HG03558 (cell line): ENCODE data around the gene DNAJC2.

ENCODE experiments used
- ATAC-seq: cut with Tn5 transposase; IDR thresholded peaks from one replicate; pipeline ENCODE4 v1.9.1; 2021; ENCODE audit warnings: moderate number of reproducible peaks; ENCODE audit not compliant: unreplicated experiment; ENCODE audit errors: extremely low read depth

The DNAJC2 gene, protein sequence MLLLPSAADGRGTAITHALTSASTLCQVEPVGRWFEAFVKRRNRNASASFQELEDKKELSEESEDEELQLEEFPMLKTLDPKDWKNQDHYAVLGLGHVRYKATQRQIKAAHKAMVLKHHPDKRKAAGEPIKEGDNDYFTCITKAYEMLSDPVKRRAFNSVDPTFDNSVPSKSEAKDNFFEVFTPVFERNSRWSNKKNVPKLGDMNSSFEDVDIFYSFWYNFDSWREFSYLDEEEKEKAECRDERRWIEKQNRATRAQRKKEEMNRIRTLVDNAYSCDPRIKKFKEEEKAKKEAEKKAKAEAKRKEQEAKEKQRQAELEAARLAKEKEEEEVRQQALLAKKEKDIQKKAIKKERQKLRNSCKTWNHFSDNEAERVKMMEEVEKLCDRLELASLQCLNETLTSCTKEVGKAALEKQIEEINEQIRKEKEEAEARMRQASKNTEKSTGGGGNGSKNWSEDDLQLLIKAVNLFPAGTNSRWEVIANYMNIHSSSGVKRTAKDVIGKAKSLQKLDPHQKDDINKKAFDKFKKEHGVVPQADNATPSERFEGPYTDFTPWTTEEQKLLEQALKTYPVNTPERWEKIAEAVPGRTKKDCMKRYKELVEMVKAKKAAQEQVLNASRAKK

DNA sequence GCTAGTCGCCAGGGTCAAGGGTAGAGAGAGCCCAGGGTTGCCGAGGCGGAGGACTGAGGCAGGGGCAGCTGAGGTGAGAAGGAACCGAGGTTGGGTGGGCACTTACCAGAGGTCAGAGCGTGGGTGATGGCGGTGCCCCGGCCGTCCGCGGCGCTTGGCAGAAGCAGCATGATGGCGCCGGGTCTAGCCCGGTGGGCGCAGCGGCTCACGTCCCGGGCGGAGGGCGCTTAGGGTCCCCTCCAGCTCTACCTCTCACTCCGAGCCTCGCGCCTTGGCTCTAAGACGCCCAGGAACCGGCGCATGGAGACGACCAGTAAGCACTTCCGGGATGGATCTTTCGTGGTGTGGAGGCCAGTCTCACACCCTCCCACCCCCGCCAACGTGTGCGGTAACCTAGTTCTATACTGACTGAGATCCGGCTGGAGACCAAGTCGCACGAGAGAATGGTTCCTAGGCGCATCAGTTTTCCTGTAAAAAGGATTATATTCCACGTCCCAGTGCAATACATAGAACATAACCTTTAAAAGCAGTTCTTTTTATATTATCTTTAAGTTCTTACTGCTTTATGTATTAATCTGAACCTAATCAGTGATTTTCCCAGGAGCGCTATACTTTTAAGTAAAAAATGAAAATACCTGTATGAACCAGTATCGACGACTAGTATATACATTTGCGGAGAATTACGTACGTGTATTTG, at the start of gene DNAJC2:
TSS of gene DNAJC2 (minus strand) at position 315 of the 697 bp plus-strand sequence. CDS start at position 170, 145 bp downstream.
- ATAC-seq, result peak; percentile 56

DNA sequence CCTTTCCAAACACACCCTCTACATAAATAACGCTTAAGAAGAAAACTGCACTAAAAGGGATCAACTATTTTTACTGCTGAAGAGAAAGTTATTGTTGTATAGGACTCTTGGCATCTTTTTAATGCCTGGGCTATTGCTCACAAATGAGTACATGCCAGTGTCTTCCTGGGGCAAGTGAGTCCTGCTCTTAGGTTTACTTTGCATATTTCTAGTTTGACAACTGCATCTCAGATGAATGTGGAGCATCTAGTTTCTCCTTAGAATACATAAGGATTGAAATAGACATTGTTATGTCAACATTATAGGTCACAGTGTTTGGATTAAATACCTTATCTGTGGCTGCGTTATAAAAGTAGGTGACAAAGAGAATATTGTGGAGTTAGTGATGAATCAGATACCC, 47.4 kb upstream of the DNAJC2 start:
- no peak for ATAC-seq

DNA sequence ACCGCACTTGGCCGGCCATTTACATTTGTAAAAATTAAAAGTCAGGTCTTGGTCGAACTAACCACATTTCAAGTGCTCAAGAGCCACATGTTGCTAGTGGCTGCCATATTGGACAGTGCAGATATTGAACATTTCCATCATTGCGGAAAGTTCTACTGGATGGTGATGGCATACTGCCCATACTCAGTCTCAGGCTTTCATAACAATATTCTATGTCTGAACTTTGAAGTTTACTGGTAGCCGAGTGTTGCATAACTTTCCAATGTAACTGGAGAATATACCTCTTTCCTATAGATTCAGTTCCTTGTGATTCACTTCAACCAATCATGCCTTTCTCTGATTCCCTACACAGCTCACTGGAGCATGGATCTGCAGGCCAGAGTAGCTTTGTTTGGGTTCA, 46.6 kb upstream of the DNAJC2 start:
- ATAC-seq, result no peak

DNA sequence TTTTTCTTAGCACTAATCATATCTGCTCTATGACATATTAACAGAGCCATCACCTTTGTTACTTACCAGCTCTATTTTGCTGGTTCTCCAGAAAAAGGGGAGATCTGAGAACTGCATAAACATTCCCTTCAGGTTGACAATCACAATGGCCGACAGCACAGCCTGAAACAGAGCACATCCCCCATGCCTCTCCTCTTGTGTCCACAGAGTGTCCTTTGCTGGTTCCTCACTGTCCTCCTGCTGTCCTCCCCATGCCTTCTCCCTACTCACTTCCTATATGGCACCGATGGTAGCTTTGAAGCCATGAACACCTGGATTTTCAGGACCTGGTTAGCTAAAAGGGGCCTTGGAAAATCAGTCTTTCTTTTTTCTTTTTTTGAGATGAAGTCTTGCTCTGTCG, 44.7 kb upstream of the DNAJC2 start:
- no peak for ATAC-seq

DNA sequence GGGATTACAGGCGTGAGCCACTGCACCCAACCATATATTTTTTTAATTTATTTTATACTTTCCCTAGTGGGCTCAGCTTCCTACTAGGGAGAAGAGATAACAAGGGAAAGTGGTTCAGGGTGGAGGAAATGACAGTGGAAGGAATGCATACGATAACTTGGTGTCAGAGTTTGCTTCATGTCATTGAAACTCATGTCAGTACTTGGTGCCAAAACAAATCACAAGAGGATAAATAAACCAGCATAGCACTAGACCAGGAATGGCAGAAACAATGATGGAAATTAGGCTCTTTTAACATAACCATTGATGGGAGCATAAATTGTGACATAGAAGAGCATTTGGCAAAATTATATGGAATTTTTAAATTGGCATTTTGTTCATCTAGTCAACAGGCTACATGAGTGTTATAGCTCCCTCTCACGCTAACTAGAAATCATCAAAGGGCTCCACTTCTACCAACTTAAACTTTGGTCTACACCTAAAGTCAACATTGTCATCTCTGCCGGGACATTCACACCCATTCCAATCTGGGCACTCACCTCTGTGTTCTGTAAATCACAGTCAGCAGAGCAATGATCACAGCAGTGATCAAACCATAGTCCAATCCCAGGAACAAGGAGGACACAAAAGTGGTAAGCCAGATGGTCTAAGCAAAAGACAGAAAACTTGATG, 44.0 kb upstream of the DNAJC2 start:
- no peak for ATAC-seq

DNA sequence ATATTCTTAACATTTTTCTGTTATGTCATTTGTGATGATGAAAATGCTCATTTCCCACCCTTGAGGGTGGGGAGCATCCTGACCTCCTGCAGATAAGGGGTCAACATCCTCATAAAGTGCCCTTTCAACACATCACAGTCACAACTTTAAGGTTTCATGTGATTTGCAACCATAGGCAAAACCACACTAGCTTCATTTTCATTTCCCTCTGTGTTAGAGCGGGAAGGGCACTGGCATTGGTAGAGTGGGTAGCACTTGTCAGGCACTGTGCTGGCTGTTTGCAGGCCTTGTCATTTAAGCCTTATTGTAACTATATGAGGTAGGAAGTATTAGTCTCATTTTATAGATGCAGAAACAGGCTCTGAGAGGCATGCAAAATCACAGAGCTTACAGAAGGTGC, 42.7 kb upstream of the DNAJC2 start:
- ATAC-seq, result no peak

DNA sequence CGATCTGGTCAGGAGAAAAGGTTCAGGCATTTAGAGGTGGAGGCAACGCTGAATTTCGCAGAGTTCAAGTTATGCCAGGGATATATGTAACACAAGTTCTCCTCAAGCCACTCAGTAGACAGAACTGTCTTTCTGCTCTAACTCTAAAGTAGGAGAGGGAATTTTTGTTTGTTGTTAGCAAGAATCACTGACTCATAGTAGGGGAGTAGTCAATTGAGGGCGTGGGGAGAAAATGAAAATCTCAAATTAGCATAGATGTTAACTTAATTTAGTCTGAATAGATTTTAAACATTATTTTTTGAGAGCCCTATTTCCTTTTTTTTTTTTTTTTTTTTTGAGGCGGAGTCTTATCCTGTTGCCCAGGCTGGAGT, 37.5 kb upstream of the DNAJC2 start:
- no peak for ATAC-seq

DNA sequence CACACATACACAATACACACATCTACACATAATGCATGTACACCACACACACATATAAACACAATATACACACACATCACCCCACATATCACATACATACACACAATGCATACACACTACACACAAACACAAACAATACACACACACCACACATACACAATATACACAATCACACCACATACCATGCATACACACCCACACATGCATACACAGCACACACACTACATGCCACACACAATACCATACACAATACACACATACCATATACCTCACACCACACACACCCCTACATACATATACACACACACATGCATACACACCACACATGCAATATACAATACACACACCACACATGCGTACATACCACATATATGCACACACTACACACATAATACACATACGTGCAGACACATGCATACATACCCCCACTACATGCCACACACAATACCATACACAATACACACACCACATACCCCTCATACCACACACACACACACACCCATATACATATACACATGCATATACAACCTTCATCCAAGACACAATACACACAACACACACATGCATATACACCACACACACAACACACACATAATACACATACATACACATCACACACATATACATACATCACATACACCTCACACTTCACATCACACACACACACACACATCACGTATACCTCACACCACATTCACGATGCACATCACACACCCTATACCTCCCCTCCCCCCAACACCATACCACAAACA, 36.9 kb upstream of the DNAJC2 start:
- ATAC-seq, result no peak

DNA sequence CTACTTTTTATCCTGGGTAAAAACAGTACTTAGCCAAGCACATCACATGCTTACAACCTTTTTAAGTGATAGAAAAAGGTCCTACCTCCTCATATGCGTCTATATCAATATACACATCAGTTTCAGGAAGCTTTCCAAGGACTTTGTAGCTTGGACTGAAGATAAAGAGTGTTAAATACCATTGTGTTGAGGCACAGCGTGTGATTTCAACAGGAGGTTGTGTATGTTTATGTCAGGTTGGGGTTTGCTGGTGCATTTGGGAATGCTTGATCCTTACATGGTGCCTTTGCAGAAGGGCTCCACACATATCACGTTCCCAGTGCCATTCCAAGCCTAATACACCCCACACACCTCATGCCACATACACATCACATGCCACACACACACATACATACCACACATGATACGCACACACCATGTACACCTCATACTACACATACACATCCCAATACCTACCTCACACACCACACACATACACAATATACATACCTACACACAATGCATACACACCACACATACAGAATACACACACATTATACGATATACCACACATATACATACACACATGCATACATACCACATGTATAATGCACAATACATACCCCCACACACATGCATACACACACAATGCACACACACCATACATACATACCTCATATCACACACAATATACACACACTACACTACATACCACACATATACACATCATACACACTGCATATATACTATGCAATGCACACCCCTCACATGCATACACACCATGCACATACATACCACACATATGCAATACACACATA, 36.0 kb upstream of the DNAJC2 start:
- no peak for ATAC-seq

DNA sequence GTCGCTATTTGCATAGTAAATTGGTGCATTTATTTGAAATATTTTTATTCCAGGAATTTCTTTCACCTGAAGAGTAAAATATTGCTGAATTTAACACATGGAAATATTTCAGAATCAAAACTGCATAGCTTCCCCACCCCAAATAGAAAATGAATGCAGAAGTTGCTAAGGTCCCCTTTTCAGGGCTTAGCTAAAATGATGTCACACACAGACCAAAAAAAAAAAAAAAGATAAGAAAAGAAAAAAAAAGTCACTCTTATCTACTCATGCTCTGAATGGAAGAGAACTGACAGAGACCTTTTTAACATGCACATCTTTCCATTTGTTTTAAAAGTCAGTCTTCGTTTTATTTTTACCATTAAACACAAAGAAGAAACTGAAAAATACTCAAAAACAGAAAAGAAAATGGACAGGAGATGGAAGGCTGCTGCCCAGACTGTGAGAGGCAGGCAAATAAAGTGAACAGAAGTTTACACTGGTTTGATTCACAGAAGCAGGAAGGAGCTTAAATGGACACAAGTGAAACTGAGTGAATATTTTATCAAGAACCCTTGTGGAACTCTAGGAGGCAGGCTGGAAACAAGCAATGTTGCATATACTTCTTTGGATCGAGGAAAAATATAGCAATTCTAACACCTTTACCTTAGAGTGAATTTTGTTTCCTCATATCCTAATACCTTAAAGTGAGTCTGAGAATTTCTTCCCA, 34.9 kb upstream of the DNAJC2 start:
- ATAC-seq, result no peak

DNA sequence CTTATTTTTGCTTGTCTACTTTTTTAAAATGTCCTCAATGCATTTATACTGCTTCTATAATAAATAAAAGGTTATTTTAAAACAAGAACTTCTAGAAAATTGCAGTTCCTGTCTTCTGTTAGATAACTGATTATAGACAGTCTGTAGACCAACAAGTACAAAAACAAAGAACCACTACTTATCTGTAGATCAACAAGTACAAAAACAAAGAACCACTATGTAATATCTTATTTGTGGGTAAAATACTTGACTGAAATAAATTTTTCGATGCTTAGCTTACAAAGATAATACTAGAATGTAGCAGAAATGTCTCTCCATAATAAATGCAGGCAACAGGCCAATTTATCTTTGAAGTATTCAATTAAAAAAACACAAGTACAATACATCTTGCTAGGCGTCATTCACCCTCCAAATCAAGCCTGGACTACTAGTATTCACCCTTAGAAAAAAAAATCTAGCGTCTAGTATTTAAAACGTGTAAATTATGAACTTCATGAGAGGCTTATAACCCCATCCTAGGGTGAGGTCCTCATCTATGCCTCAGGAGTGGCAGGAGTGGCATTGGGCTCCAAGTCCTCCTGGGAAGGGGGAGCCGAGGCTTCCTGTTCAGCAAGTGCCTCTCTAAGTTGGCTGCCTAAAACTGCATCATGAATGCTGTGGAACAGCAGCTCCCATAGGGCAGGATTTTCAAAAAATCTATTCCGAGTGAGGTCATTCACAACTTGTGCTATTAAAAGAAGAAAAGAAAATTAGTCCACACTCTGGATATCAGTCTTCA, 29.5 kb upstream of the DNAJC2 start:
- no peak for ATAC-seq

DNA sequence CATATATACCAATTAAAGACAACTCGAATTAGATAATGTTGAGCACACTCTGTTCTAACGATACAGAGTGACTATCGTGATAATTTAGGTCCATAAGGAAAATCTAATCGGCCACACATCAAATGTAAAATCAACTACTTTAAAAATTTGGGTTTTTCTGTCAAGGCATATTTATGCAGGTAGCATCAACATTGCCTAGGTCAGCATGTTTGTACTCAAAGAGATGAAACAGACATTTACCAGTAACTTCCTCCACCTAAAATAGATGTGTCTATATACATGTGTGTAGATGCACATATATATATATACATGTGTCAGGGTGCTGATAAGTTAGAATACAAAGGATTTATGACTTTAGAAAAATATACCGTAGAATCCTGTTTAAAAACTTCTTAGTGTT, 24.9 kb upstream of the DNAJC2 start:
- no peak for ATAC-seq

DNA sequence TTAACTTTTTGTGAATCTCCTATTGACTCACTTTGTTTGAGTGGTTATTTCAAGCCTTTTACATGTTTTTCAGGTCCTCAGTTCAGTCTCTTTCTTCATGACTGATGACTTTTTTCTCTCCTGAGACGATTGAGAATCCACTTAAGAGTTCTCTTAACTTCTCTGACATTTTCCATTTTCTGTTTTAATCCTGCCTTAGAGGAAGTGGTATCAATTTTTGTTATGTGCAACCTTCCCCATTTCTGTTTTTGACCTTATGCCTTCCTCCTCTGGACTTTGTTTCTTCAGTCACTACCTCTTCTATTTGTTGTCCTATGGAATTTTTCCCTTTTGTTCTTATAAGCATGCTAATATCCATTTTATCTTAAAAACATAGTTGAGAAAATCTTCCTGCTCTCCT, 5.2 kb upstream of the DNAJC2 start:
- ATAC-seq, result no peak

DNA sequence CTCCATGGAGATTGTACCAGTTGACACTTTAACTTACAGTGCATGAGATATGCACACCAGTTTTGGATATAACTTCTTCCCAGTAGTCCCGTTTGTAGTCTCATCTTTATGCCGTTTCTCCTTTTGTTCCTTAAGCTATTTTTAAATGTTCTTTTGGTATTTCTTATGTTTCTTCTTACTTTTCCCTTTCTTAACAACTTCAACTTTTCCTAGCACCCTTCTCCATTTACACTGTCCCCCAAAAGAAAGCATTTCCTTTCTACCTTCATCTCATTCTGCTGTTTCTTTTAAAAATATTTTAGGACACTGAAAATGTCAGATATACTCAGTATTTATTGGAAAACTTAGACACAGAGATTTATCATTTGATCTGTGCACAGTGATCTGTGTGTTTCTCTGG, 4.4 kb upstream of the DNAJC2 start:
- no peak for ATAC-seq

DNA sequence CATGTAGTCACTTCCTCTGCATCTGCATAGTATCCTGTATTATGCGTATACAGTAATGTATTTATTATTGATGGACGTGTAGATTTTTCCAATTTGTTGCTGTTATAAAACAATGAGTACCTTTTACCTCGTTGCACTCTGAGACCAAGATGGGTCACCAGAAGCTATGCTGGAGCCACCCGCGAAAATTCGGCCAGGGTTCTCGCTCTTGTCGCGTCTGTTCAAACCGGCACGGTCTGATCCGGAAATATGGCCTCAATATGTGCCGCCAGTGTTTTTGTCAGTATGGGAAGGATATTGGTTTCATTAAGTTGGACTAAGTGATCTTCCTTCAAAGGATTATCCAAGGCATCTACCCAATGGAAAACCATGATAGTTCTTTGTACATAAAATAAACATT, 3.9 kb upstream of the DNAJC2 start:
- no peak for ATAC-seq

DNA sequence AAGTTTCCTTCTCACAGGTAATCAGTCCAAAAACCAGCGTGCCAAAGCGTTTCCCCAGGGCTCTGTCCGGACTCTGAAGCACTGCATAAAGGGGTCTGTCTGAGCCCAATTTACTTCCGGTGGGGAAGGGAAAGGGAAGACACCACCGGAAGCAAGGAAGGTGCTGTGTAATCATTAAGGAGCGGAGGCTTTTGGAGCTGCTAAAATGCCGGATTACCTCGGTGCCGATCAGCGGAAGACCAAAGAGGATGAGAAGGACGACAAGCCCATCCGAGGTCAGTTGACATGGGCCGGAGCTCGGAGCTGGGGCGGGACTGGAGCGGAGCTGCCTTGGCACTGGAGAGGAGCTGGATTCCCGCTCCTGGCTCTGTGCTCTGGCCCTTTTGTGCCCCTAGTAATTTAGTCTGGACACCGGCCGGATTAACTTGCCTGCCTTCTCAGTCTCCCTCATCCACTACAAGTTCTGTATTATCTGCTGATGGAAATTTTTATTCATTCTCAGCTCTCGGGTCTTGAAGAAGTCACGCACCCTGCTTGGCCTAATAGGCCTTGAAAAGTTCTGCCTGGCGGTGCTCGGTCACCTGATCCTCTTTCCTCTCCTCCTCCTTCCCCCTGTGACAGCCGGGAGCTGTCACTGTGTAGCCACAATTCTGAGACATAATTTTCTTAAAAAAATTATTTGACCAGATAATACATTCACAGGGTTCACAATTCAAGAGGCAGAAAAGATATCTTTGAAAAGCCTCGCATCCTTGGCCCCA, 3.1 kb upstream of the DNAJC2 start, which contains the start of gene PSMC2:
TSS of gene PSMC2 (plus strand) at position 137 of the 761 bp plus-strand sequence. CDS start at position 206, 69 bp downstream.
- peak; percentile 48 for ATAC-seq

DNA sequence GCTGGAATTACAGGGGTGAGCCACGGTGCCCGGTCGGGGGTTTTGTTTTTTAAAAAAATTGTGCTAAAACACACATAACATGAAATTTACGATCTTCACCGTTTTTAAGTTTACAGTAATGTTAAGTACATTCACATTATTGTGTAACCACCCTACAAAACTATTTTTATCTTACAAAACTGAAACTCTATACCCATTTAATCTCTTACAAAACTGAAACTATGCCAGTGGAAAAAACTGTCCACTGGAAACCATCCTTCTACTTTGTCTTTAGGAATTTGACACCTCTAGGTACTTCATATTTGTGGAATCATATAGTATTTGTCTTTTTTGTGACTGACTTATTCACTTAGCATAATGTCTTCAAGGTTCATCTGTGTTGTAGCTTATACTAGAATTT, 1.8 kb upstream of the DNAJC2 start:
- ATAC-seq, result no peak
